Frontal cortex (tissue), 4 donors: ENCODE measurements around the gene WNK4. TPM values are rescaled to one million over a fixed set of nuclear protein-coding genes. Genes with fewer than 3 reads are reported as not detected.

Experiments
- DNase-seq, 2 donors: peaks; one replicate each; pipeline ENCODE4 v3.0.0; 2012; ENCODE audit warnings: low spot score in 2 of 2
- FAIRE-seq: peaks from 2 replicates; lab custom pipeline; 2012; peaks lifted over from hg19 to GRCh38; lab: Jason Lieb, UNC
- small RNA-seq: library from RNA; depleted of rRNA; stranded (forward); fragments of <200 nt; gene quantifications from one replicate; pipeline ENCODE3, GENCODE V24; 2014
- total RNA-seq: library from RNA; depleted of rRNA; stranded (reverse); fragments of >200 nt; gene quantifications from one replicate; pipeline ENCODE4 v1.2.3, GENCODE V29; 2014
- donor health status: control.
- donor health status: control.
- donor health status: control.

The WNK4 gene
- total RNA-seq, 1 donor from 2014 or later, result 0.41 TPM

DNA sequence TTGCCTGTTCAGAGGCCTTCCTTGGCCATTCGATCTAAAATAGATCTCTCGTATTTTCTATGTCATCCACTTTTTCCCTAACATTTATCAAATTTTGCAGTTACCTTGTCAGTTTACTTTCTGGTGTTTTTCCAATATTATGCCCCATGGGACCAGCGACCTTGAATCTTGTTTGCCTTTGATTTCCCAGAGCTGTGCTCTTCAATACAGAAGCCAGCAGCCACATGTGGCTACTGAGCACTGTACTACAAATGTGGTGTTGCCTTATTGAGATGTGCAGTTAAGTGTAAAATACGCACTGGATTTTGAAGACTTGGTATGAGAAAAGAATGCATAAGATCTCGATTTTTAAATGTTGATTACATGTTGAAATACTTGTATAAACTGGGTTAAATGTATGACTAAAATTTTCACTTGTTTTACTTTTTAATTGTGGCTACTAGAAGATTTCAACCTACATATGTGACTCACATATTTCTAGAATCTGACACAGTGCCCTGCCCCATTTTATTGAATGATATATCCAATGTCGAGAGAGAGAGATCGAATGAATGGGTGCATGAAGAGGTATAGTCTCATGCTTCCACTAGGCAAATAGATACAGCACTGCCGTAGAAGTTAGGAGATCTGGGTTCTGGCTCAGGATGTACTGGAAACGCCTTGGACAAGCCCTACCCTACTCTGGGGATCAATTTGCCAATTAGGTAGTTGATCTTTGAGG lies 52.0 kb downstream of the WNK4 start:
- FAIRE-seq (no peak), DNase-seq (no peak)

DNA sequence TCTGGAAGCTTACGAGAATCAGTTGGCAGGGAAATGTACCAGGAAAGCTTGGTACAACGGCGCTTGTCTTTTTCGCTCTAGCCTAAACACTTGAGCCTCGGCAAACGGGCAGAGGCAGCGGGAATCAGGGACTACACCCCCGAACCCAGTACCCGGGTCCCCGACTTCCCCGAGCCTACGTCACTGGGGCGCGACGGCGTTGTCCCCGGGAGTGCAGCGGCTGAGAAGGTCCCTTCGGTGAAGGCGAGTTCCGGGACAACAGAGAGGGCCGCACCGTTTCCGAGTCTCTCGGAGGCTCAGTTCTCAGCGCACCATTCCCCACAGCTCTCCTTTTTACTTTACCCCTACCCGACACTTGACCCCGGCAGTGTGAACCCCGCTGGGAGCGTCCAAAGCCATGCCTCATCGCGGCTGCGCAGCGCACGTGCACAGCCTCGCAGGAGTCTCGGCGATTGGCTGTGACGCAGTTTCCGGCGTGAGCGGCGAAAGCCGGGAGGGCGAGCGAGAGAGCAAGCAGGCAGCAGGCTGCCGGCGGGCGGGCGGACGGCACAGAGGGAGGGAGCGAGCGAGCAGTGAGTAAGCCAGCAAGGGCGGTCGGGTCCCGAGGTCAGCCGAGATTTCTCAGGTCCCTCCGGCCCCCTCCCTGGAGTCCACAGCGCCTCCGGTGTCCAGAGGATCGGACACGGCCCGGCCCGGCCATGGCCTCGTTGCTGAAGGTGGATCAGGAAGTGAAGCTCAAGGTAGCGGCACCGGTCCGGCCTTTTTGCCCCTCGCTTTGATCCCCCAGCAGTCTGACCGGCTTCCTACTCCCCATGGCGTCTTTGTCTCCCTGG lies 52.7 kb downstream of the WNK4 start, which contains the start of gene PSME3:
PSME3 (plus strand) TSS at position 464 of the 833 bp plus-strand sequence; CDS start at position 699, 235 bp downstream.
- no peak for FAIRE-seq

DNA sequence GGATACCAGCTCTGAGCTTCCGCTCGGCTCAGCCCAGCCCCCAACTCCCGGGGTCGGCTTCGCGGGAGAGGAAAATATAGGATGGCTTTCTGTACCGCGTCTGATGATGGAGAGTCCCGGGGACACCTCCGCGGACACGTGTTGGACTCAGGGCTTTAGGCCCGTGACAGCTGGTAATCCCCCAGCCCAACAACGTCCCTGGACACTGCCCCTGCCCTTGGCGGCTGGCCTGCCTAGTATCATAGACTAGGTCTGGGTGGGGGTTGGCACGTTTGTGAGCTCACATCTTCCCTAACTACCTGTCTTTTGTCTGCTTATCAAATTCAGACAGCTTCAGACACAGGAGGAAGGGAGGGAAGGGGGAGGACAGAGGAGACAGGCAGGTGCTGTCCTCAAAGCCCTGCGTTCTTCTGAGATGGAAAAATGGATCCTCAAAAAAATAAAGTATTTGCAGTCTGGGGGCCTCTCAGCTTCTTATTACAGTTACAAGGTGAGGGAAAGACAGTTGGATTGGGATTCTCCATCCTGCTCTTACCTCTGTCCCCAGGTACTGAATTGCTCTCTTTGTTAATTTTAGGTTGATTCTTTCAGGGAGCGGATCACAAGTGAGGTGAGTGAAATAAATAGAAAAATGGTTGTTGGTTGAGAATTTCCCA lies 53.5 kb downstream of the WNK4 start:
- DNase-seq (no peak), FAIRE-seq (no peak)

More for the DNA sequence above, 52.7 kb downstream of the WNK4 start, which contains the start of gene PSME3:
- DNase-seq, result peak; percentile 81 to 92

DNA sequence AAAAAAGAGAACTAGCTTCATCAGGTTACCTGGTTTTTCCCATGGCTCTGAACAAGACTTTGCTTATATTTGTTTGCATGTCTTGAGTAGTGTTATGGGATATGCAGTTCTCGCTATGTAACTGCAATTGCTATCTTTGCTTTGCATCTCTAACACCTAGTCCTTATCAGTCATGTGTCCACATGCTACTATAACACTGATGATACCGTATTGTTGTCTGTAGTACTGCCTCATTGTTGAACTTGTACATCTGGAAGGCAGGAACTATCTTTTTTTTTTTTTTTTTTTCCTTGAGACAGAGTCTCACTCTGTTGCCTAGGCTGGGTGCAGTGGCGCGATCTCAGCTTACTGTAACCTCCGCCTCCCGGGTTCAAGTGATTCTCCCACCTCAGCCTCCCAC lies 55.3 kb downstream of the WNK4 start:
- FAIRE-seq (no peak), DNase-seq (no peak)

DNA sequence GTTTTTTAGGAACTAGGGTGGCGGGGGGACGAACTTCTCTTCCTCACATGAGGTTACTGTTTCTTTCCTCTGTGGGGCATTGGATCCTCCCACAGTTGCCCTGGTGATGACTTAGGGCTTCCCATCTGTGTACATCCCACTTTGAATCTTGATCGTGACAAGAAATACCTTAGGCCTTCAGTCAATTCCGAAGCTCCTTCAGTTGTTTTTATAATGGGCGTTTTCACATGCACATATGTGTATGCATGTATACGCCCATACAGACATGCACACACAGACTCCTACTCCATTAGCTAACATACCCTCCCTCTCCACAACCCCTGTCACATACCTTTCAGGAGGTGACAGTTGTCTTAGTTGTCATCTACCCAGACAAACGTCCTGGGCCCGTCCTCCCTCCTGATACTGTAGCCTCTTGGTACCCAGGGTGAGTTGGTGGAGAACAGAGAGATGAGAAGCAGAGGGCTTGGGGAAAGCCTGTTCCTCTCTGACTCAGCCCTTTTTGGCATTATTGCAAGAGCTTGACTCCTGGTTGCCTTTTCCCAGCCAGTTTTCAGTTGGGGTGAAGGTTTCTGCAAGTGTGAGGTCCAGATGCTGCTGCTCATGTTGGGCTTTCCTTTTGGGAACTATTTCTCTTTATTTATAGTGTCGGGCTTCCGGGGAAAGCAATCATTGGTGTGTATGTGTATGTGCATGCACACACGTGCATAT lies 61.7 kb downstream of the WNK4 start:
- FAIRE-seq, result no peak
- DNase-seq, result no peak

DNA sequence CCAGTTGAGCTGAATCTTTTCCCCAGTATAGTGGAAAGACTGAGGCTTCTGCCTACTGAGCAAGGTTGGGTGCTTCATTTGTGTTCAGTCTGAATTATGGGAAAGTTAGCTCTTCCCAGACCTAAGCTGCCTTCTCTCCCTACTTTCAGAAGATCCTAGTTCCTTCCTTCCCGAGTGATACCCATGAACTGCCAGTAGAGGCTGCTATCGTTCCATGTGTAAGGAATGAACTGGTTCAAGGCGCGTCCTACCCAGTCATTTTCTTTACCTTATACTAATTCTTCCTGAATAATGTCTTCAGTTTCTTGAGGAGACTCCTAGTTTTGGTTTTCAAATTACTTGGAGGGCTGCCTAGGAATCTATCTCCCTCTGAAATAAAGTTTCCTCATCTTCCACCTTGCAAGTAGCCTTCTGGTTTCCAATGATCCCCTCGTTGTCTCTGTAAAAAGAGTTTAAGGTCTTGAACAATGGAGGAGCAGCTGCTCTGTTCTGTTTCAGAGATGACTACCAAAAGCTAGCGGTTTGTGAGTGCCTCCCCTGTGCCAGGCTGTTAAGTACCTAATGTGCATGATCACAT lies 63.0 kb downstream of the WNK4 start:
- peak; percentile 72 to 88 for DNase-seq
- FAIRE-seq, result no peak

DNA sequence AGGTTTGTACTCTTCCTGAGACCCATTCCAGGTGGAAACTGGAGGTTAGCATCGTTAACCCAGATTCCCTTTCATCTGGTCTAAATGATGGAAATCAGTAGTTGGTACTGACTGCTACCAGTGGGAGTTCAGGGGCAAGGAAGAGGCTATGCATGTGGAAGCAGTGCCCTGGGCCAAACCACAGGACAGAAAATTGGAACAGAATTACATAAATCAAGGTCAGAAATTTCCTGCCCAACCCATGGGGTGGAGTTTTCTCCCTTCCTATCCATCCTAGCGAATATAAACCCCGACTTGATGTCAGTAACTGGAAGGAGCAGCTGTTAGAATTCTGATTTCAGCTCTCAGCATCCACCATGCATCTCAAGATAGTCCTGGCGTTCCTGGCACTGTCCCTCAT lies 63.9 kb downstream of the WNK4 start, which contains the start of gene AOC2:
AOC2 (plus strand) TSS at position 310 of the 400 bp plus-strand sequence; CDS start at position 357, 47 bp downstream.
- FAIRE-seq (no peak), DNase-seq (no peak)

DNA sequence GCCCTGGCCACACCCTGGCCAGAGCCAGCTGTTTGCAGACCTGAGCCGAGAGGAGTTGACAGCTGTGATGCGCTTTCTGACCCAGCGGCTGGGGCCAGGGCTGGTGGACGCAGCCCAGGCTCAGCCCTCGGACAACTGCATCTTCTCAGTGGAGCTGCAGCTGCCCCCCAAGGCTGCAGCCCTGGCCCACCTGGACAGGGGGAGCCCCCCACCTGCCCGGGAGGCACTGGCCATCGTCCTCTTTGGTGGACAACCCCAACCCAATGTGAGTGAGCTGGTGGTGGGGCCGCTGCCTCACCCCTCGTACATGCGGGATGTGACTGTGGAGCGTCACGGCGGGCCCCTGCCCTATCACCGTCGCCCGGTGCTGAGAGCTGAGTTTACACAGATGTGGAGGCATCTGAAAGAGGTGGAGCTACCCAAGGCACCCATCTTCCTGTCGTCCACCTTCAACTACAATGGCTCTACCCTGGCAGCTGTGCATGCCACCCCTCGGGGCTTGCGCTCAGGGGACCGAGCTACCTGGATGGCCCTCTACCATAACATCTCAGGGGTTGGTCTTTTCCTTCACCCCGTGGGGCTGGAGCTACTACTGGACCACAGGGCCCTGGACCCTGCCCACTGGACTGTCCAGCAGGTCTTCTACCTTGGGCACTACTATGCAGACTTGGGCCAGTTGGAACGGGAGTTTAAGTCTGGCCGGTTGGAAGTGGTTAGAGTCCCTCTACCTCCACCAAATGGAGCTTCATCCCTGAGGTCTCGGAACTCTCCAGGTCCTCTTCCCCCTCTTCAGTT lies 64.5 kb downstream of the WNK4 start:
- no peak for DNase-seq
- FAIRE-seq, result no peak

DNA sequence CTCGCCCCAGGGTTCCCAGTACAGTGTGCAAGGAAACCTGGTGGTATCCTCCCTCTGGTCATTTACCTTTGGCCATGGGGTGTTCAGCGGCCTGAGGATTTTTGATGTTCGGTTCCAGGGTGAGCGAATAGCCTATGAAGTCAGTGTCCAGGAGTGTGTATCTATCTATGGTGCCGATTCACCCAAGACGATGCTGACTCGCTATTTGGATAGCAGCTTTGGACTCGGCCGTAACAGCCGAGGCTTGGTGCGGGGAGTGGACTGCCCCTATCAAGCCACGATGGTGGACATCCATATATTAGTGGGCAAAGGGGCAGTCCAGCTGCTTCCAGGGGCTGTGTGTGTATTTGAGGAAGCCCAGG lies 65.1 kb downstream of the WNK4 start:
- DNase-seq (no peak), FAIRE-seq (no peak)

DNA sequence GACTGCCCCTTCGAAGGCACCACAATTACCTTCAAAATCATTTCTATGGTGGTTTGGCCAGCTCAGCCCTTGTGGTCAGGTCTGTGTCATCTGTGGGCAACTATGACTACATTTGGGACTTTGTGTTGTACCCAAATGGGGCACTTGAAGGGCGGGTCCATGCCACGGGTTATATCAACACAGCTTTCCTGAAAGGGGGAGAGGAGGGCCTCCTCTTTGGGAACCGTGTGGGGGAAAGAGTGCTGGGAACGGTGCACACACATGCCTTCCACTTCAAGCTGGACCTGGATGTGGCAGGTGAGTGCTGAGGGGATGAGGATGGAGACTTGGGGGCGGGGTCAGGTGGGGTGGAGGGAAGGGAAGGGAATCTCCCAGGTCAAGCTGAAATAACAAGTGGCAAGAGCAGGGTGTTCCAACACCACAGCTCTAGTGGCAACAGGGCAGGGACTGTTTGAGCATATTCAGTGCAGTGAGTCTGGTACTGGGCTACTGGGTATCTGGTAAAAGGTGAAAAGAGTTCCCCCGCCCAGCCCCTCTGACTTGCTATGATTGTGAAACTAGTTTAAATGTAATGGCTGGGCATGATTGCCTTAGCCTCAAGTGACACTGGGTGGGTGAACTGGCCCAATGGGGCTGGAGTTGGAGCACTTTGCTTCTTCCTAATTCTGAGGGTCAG lies 65.6 kb downstream of the WNK4 start:
- DNase-seq (no peak), FAIRE-seq (no peak)

Small RNA genes within 50 kb of the gene (small RNA-seq; reads per million reads assigned to genes)
- gene HMGN2P15, result not detected
- not detected for gene MIR6781

Other genes with a start within 250 kb of the WNK4 start
- 10.6 TPM for gene NAGLU, start 244.4 kb upstream of the WNK4 start, total RNA-seq
- 1.6 TPM for gene HSD17B1, start 227.7 kb upstream of the WNK4 start, total RNA-seq
- 4.1 TPM for gene COASY, start 218.5 kb upstream of the WNK4 start, total RNA-seq
- 22.8 TPM for gene MLX, start 213.5 kb upstream of the WNK4 start, total RNA-seq
- 4.5 TPM for gene PSMC3IP, start 202.9 kb upstream of the WNK4 start, total RNA-seq
- 59.5 TPM for gene RETREG3, start 171.2 kb upstream of the WNK4 start, total RNA-seq
- gene TUBG1, start 170.9 kb upstream of the WNK4 start, total RNA-seq, result 11.4 TPM
- gene TUBG2, start 121.3 kb upstream of the WNK4 start, total RNA-seq, result 8.2 TPM
- gene PLEKHH3, start 103.6 kb upstream of the WNK4 start, total RNA-seq, result 2.0 TPM
- 0.41 TPM for gene CCR10, start 98.8 kb upstream of the WNK4 start, total RNA-seq
- gene CNTNAP1, start 98.1 kb upstream of the WNK4 start, total RNA-seq, result 5.3 TPM
- 24.9 TPM for gene EZH1, start 35.6 kb upstream of the WNK4 start, total RNA-seq
- 15.9 TPM for gene RAMP2, start 19.4 kb upstream of the WNK4 start, total RNA-seq
- 26.1 TPM for gene VPS25, start 7.2 kb upstream of the WNK4 start, total RNA-seq
- gene COA3, start 18.1 kb downstream of the WNK4 start, total RNA-seq, result 98.6 TPM
- 0.82 TPM for gene CNTD1, start 18.3 kb downstream of the WNK4 start, total RNA-seq
- gene BECN1, start 43.7 kb downstream of the WNK4 start, total RNA-seq, result 74.6 TPM
- gene PSME3, start 52.8 kb downstream of the WNK4 start, total RNA-seq, result 37.9 TPM
- gene AOC2, start 64.0 kb downstream of the WNK4 start, total RNA-seq, result 0.41 TPM
- gene AOC3, start 70.6 kb downstream of the WNK4 start, total RNA-seq, result 0.41 TPM
- gene G6PC1, start 120.2 kb downstream of the WNK4 start, total RNA-seq, result not detected
- 28.5 TPM for gene AARSD1, start 183.8 kb downstream of the WNK4 start, total RNA-seq
- 2.9 TPM for gene PTGES3L, start 199.5 kb downstream of the WNK4 start, total RNA-seq
- 14.3 TPM for gene RUNDC1, start 200.0 kb downstream of the WNK4 start, total RNA-seq
- 1,220 TPM for gene RPL27, start 217.8 kb downstream of the WNK4 start, total RNA-seq
- gene IFI35, start 226.2 kb downstream of the WNK4 start, total RNA-seq, result 1.2 TPM
- gene VAT1, start 241.8 kb downstream of the WNK4 start, total RNA-seq, result 77.9 TPM
- gene RND2, start 244.6 kb downstream of the WNK4 start, total RNA-seq, result 4.5 TPM